Liver (tissue), 9 donors: ENCODE data around the gene TAF3. TPM values are rescaled to one million over a fixed set of nuclear protein-coding genes. Genes with fewer than 3 reads are reported as not detected.

Experiments used
- DNase-seq: peaks from one replicate; pipeline ENCODE4 v3.0.0-alpha.2; 2017; ENCODE audit warnings: low spot score
- H3K27ac ChIP-seq, 2 donors: one replicate each; pipeline ENCODE4 v1.7.0; 2013; ENCODE audit warnings: inconsistent platforms in 2 of 2, low read length in 2 of 2, control low read depth in 1 of 2, low read depth in 1 of 2, mild to moderate bottlenecking in 1 of 2
- H3K27me3 ChIP-seq, 4 donors: one replicate each; pipeline versions ENCODE4 v1.6.1 to v1.7.0; 2013; ENCODE audit warnings: low read length in 3 of 4, inconsistent platforms in 1 of 4, mild to moderate bottlenecking in 1 of 4, moderate library complexity in 1 of 4; ENCODE audit not compliant: control insufficient read depth in 4 of 4, insufficient read depth in 4 of 4
- H3K36me3 ChIP-seq, 4 donors: one replicate each; pipeline versions ENCODE4 v1.6.1 to v1.7.0; 2013; ENCODE audit warnings: low read length in 3 of 4, mild to moderate bottlenecking in 3 of 4, low read depth in 1 of 4, moderate library complexity in 1 of 4; ENCODE audit not compliant: control insufficient read depth in 4 of 4, insufficient read depth in 3 of 4
- H3K4me1 ChIP-seq, 4 donors: one replicate each; pipeline versions ENCODE4 v1.6.1 to v1.7.0; 2013; ENCODE audit warnings: low read length in 3 of 4, mild to moderate bottlenecking in 3 of 4, moderate library complexity in 1 of 4; ENCODE audit not compliant: control insufficient read depth in 4 of 4, insufficient read depth in 4 of 4
- H3K4me3 ChIP-seq, 3 donors: one replicate each; pipeline versions ENCODE4 v1.6.1 to v1.7.0; 2013; ENCODE audit warnings: low read length in 3 of 3, control low read depth in 1 of 3, low read depth in 1 of 3, mild to moderate bottlenecking in 1 of 3
- H3K9ac ChIP-seq, 2 donors: one replicate each; pipeline ENCODE4 v1.7.0; 2013; ENCODE audit warnings: low read length in 2 of 2, mild to moderate bottlenecking in 2 of 2, moderate library complexity in 2 of 2, control low read depth in 1 of 2, low read depth in 1 of 2
- H3K9me3 ChIP-seq, 4 donors: one replicate each; pipeline versions ENCODE4 v1.6.1 to v1.7.0; 2013; ENCODE audit warnings: low read length in 3 of 4; ENCODE audit not compliant: control insufficient read depth in 4 of 4
- ATF3 ChIP-seq: IDR thresholded peaks from 2 replicates; pipeline ENCODE4 v1.6.1; 2016; ENCODE audit warnings: antibody characterized with exemption
- EGR1 ChIP-seq, 2 donors: IDR thresholded peaks; 2 replicates each; pipeline ENCODE4 v1.6.1; 2016 to 2018; ENCODE audit warnings: antibody characterized with exemption in 2 of 2, low read depth in 2 of 2
- FOXA1 ChIP-seq: IDR thresholded peaks from 2 replicates; pipeline ENCODE4 v1.6.1; 2016; ENCODE audit warnings: antibody characterized with exemption
- FOXA2 ChIP-seq: IDR thresholded peaks from 2 replicates; pipeline ENCODE4 v1.6.1; 2016; ENCODE audit warnings: antibody characterized with exemption
- HNF4A ChIP-seq, 2 donors: conservative IDR thresholded peaks; 2 replicates each; pipeline ENCODE4 v1.6.1; 2016; ENCODE audit warnings: antibody characterized with exemption in 2 of 2, mild to moderate bottlenecking in 2 of 2
- HNF4G ChIP-seq: IDR thresholded peaks from 2 replicates; pipeline ENCODE4 v1.6.1; 2016; ENCODE audit warnings: antibody characterized with exemption
- JUND ChIP-seq, 2 donors: IDR thresholded peaks; 2 replicates each; pipeline ENCODE4 v1.6.1; 2016; ENCODE audit warnings: antibody characterized with exemption in 2 of 2
- NR2F2 ChIP-seq: IDR thresholded peaks from 2 replicates; pipeline ENCODE4 v1.6.1; 2016; ENCODE audit warnings: antibody characterized with exemption
- RAD21 ChIP-seq, 2 donors: IDR thresholded peaks; 2 replicates each; pipeline ENCODE4 v1.6.1; 2016; ENCODE audit warnings: antibody characterized with exemption in 2 of 2, mild to moderate bottlenecking in 2 of 2
- REST ChIP-seq: IDR thresholded peaks from 2 replicates; pipeline ENCODE4 v1.6.1; 2016; ENCODE audit warnings: antibody characterized with exemption, mild to moderate bottlenecking
- RXRA ChIP-seq, 2 donors: IDR thresholded peaks; 2 replicates each; pipeline ENCODE4 v1.6.1; 2017 to 2018; ENCODE audit warnings: antibody characterized with exemption in 2 of 2, mild to moderate bottlenecking in 1 of 2
- SP1 ChIP-seq: IDR thresholded peaks from 2 replicates; pipeline ENCODE4 v1.6.1; 2018; ENCODE audit warnings: antibody characterized with exemption, mild to moderate bottlenecking
- TAF1 ChIP-seq: conservative IDR thresholded peaks from 2 replicates; pipeline ENCODE4 v1.6.1; 2016; ENCODE audit warnings: antibody characterized with exemption, mild to moderate bottlenecking
- YY1 ChIP-seq: IDR thresholded peaks from 2 replicates; pipeline ENCODE4 v1.6.1; 2016; ENCODE audit warnings: antibody characterized with exemption, mild to moderate bottlenecking
- ZBTB33 ChIP-seq: IDR thresholded peaks from 2 replicates; pipeline ENCODE4 v1.6.1; 2016; ENCODE audit warnings: antibody characterized with exemption
- WGBS: extraction: QIAGEN DNeasy Blood & Tissue Kit; methylation state at CpG from one replicate; pipeline ENCODE4 v1.1.7; 2013; 5-methylcytosine and 5-hydroxymethylcytosine counted together
- polyA plus RNA-seq, 2 donors: library from polyadenylated mRNA; stranded (reverse) in 1 of 2; unstranded in 1 of 2; fragments of 200-250 nt in 1 of 2; fragments of >200 nt in 1 of 2; fragmentation: Nextera tagmentation in 1 of 2; extraction: Ambion mirVana in 1 of 2; gene quantifications; one replicate each; pipeline versions ENCODE4 v1.2.1 to v1.2.3, GENCODE V29; 2013 to 2015
- total RNA-seq, 2 donors: library from RNA; depleted of rRNA; stranded (reverse); fragments of >200 nt; gene quantifications; one replicate each; pipeline ENCODE4 v1.2.3, GENCODE V29; 2014
- donor health status: healthy.
- donor health status: healthy.
- donor health status: healthy.
- donor health status: healthy.
- donor health status: healthy.

TAF3 gene
- total and polyA plus RNA-seq, 4 donors, result 1.5 to 3.6 (median 1.9) TPM

GRCh38 chr10:7967035-7967434, 148.7 kb downstream of the TAF3 start:
- no peaks in the 10 kb centered on the region for H3K27me3 ChIP-seq
- no peaks in the 10 kb centered on the region for H3K9me3 ChIP-seq
- TF ChIP-seq REST (no peak), HNF4G (no peak), ZBTB33 (no peak), RAD21 (IDR thresholded peaks at IDR 0.05) (no peak), RXRA (IDR thresholded peaks at IDR 0.05) (no peak), EGR1 (IDR thresholded peaks at IDR 0.05; ENCODE audit: low read depth in 2 of 2) (no peak), FOXA1 (no peak), ATF3 (no peak), YY1 (no peak), SP1 (no peak), FOXA2 (no peak), NR2F2 (no peak), HNF4A (conservative IDR thresholded peaks at IDR 0.05) (no peak)
- no peak overlapping the region for H3K4me3 ChIP-seq
- DNase-seq, result no peak
- 87% methylated on average over 2 of the region's 2 CpGs for WGBS
- peaks cover 0 to 8% (median 3%) of the 10 kb centered on the region in 4 donors for H3K36me3 ChIP-seq
- no peak overlapping the region for H3K27ac ChIP-seq
- H3K4me1 ChIP-seq, result no peaks in the 10 kb centered on the region
- H3K9ac ChIP-seq, result no peak overlapping the region

GRCh38 chr10:7968510-7969112, 150.3 kb downstream of the TAF3 start:
- 83% methylated on average over 1 of the region's 1 CpG for WGBS
- no peak overlapping the region for H3K27ac ChIP-seq
- DNase-seq, result no peak
- H3K9me3 ChIP-seq, result no peaks in the 10 kb centered on the region
- H3K4me3 ChIP-seq, result no peak overlapping the region
- H3K27me3 ChIP-seq, result no peaks in the 10 kb centered on the region
- H3K36me3 ChIP-seq, result peaks cover 0 to 8% (median 3%) of the 10 kb centered on the region in 4 donors
- H3K9ac ChIP-seq, result no peak overlapping the region
- TF ChIP-seq FOXA2 (no peak), TAF1 (no peak), RXRA (IDR thresholded peaks at IDR 0.05) (no peak), RAD21 (IDR thresholded peaks at IDR 0.05) (no peak), FOXA1 (no peak), NR2F2 (no peak), ATF3 (no peak), JUND (IDR thresholded peaks at IDR 0.05) (no peak)
- no peaks in the 10 kb centered on the region for H3K4me1 ChIP-seq
